Hepatocyte (in vitro differentiated cells): ENCODE data around the gene ADAM10.

Experiments
- EZH2 ChIP-seq: fragments of 200-600 bp; sonication (generic); IDR thresholded peaks from 2 replicates; pipeline ENCODE4 v1.6.1; 2016; ENCODE audit warnings: antibody characterized with exemption, mild to moderate bottlenecking, borderline replicate concordance
- TF ChIP-seq, protein P1 (sequence below): fragments of 200-600 bp; sonication (generic); IDR thresholded peaks from 2 replicates; pipeline ENCODE4 v1.5.1; 2016; ENCODE audit warnings: antibody characterized with exemption, mild to moderate bottlenecking; ENCODE audit not compliant: poor library complexity

DNA sequence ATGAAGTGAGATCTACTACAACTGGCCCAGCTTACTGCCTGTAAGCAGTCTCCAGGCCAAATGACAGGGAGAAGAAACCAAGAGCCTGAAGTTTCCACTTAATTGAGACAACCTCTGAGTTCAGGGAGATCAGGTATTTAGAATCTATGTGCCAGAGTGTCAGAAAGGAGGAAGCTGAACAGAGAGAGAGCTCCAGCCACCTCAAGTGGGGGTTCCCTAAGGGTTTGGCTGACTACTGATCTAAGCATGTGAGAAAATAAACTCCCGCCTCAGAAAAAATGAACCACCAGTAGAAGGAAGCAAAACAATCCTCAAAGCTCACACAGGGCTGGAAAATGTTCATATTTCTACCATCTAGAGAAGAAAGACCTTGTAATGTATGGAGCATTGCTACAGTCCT, 25.0 kb downstream of the ADAM10 start:
- TF ChIP-seq, protein P1, sequence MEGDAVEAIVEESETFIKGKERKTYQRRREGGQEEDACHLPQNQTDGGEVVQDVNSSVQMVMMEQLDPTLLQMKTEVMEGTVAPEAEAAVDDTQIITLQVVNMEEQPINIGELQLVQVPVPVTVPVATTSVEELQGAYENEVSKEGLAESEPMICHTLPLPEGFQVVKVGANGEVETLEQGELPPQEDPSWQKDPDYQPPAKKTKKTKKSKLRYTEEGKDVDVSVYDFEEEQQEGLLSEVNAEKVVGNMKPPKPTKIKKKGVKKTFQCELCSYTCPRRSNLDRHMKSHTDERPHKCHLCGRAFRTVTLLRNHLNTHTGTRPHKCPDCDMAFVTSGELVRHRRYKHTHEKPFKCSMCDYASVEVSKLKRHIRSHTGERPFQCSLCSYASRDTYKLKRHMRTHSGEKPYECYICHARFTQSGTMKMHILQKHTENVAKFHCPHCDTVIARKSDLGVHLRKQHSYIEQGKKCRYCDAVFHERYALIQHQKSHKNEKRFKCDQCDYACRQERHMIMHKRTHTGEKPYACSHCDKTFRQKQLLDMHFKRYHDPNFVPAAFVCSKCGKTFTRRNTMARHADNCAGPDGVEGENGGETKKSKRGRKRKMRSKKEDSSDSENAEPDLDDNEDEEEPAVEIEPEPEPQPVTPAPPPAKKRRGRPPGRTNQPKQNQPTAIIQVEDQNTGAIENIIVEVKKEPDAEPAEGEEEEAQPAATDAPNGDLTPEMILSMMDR = no peak
- no peak for TF ChIP-seq EZH2
